ENCODE data around the gene AP2S1. TPM values are rescaled to one million over a fixed set of nuclear protein-coding genes. Genes with fewer than 3 reads are reported as not detected.

Gene AP2S1
- total and polyA plus RNA-seq, 2 donors (not counting 3 experiments of a cell fraction or from before 2014, with no cell fraction given): 313 to 376 TPM

DNA sequence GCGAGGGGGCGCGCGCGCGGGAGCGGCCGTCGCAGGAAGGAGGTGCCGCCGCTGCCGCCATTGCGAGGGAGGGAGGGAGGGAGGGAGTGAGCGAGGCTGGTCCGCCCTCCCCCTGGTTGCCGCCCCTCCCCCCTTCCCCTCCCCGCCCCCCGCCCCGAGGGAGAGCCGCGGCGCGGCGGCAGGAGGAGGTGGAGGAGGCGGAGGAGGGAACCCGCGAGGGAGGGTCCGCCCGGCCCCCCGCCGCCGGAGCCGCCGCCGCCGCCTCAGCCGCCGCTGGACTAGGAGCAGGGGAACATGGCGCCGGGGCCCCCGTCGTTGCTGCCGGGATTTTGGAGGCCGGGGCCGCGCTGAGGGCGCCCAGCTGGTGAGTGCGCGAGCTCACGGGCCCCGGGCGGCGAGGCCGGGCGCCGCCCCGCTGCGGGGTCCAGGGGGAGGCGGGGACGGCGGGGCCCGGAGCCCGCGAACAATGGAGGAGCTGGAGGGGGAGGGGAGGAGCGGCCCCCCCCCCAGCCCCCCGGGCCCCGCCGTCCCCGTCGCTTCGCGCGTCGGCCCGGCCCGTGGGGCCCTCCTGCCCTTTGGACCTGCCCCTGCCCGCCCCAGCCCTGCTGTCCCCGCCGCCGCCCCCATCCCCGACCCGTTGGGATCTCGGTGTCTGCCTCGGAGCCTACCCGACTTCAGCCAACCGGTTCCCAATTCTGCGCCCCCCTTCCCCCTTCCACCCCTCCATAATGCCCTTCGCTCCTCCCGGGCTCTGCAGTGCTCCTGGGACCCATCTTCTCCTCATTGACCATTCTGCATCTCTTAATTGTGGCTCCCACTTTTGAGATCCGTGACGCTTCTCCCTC, 10.4 kb upstream of the AP2S1 start, which contains the start of gene ARHGAP35:
Gene ARHGAP35, plus strand, starts transcription at position 152 of the 845 bp plus-strand sequence. CDS start 57,679 bp downstream, outside the sequence.
- intact Hi-C loops (cut with micrococcal nuclease): loop anchor here (1.0 to 5.0 kb wide), 6 partner anchors 11 to 271 kb away; partner anchors contain the start of genes AP2S1, SAE1 and ZC3H4
- ChIA-PET CTCF (interaction anchor here (0.6 to 3.8 kb wide), 5 partner anchors 12 to 130 kb away, joined by 3 to 33 read pairs (median 19); no protein-coding TSS in a partner anchor), POLR2A (no interaction called here)
- Histone ChIP-seq H3K27ac (ENCODE audit: insufficient read depth, low read depth, low read length) (peak within 1 kb of the TSS; percentile 76), H4K20me1 (replicated peaks; ENCODE audit: control insufficient read depth, extremely low read depth, insufficient read depth, low read length) (no peaks in the 10 kb centered on the region), H3K9me3 (replicated peaks; ENCODE audit: control insufficient read depth, insufficient read depth, low read length) (no peaks in the 10 kb centered on the region), H3K9ac (replicated peaks; ENCODE audit: extremely low read depth, insufficient read depth, low read length) (peak within 1 kb of the TSS; percentile 87), H3K4me1 (ENCODE audit: control insufficient read depth, extremely low read depth, insufficient read depth, low read length) (peaks cover 35% of the 10 kb centered on the region), H3K27me3 (ENCODE audit: control insufficient read depth in 2 of 2, insufficient read depth in 2 of 2, low read length in 2 of 2) (no peaks in the 10 kb centered on the region), H3K4me2 (ENCODE audit: insufficient read depth, low read length) (peak within 1 kb of the TSS; percentile 73), H2AFZ (ENCODE audit: low read depth, low read length) (peak within 1 kb of the TSS; percentile 92), H3K4me3 (replicated peaks in 1 of 3; ENCODE audit: insufficient read depth in 1 of 3, low read depth in 1 of 3, low read length in 3 of 3) (peak within 1 kb of the TSS; percentile 71 to 81 (median 78)), H3K9me1 (replicated peaks; ENCODE audit: control insufficient read depth, extremely low read depth, insufficient read depth, low read length) (no peaks in the 10 kb centered on the region), H3K79me2 (ENCODE audit: control insufficient read depth, insufficient read depth, low read length) (peaks cover 47% of the 10 kb centered on the region), H3K36me3 (ENCODE audit: control insufficient read depth in 2 of 2, extremely low read depth in 1 of 2, insufficient read depth in 2 of 2, low read length in 2 of 2) (no peaks in the 10 kb centered on the region)
- DNase-seq (ENCODE audit: low read depth, low spot score) (no peak), FAIRE-seq (no peak)
- dilution Hi-C loops (cut with MboI; ENCODE audit: extremely low pct_ligation_motif_present, low sequenced_read_pairs): no loop called here
- TF ChIP-seq EZH2 (IDR thresholded peaks at IDR 0.05; ENCODE audit: borderline replicate concordance, low read depth, low read length, severe bottlenecking): no peak
- no peak for TF ChIP-seq FOS (IDR thresholded peaks at IDR 0.05; ENCODE audit: borderline replicate concordance, insufficient read depth, low read length)
- peak; percentile 30 for TF ChIP-seq POLR2AphosphoS5 (IDR thresholded peaks at IDR 0.05; ENCODE audit: insufficient read depth, low read depth, low read length)
- BruUV-seq (replicated peaks): no TSS peak

DNA sequence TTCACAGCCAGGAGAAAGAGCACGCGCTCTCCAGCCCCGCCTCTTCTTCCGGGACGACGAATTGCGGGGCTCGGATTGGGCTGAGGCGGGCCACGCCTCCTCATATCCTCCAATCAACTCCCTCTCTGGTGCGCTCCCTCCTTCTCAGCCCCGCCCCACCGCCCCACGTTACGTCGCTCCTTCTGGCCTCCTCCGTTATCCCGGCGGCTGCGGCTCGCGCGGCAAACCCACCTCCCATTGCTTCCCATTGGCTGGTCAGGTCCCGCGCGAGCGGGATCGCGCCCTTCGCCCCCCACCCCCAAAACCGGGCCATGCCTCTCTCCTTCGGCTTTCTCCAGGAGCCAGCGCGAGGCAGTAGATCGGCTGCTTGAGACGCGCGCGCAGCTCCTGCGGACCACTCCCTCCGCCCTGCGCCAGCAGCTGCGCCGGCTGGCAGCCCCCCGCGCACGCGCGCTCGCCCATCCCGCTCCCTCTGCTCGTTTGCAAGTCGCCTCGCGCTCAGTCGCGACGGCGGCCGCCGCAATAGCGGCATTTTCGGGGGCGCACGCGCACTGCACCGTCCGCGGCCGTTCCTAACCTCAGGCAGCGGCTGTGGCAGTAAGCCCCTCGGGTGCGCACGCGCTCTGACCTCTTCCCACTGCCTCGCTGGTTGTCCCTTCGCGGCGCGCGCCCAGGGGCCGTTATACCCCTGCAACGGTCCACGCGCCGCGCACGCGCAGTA, 9.6 kb upstream of the AP2S1 start:
- CTCF ChIA-PET: interaction anchor here (0.6 to 5.0 kb wide), 3 partner anchors 37 to 132 kb away, joined by 3 to 126 read pairs (median 33); no protein-coding TSS in a partner anchor
- DNase-seq (ENCODE audit: low read depth, low spot score): peak; percentile 99
- dilution Hi-C loops (cut with MboI; ENCODE audit: extremely low pct_ligation_motif_present, low sequenced_read_pairs): no loop called here

More for the DNA sequence above, 9.6 kb upstream of the AP2S1 start:
- no peaks in the 10 kb centered on the region for H3K9me1 ChIP-seq (replicated peaks; ENCODE audit: control insufficient read depth, extremely low read depth, insufficient read depth, low read length)
- intact Hi-C loops (cut with micrococcal nuclease): loop anchor here (1.0 to 5.0 kb wide), 6 partner anchors 10 to 272 kb away; partner anchors contain the start of genes AP2S1, SAE1 and ZC3H4
- H3K4me3 ChIP-seq (replicated peaks in 1 of 3; ENCODE audit: insufficient read depth in 1 of 3, low read depth in 1 of 3, low read length in 3 of 3): peak overlapping the region; percentile 16 to 81 (median 52)
- peaks cover 33% of the 10 kb centered on the region for H3K4me1 ChIP-seq (ENCODE audit: control insufficient read depth, extremely low read depth, insufficient read depth, low read length)
- peak overlapping the region; percentile 76 for H3K27ac ChIP-seq (ENCODE audit: insufficient read depth, low read depth, low read length)
- no peaks in the 10 kb centered on the region for H4K20me1 ChIP-seq (replicated peaks; ENCODE audit: control insufficient read depth, extremely low read depth, insufficient read depth, low read length)
- H3K79me2 ChIP-seq (ENCODE audit: control insufficient read depth, insufficient read depth, low read length): peaks cover 40% of the 10 kb centered on the region
- H2AFZ ChIP-seq (ENCODE audit: low read depth, low read length): peak overlapping the region; percentile 92
- POLR2A ChIA-PET: no interaction called here
- no peak for TF ChIP-seq GATA2 (IDR thresholded peaks at IDR 0.05; ENCODE audit: insufficient read depth, insufficient read length, low read depth, low read length)
- TF ChIP-seq JUN (IDR thresholded peaks at IDR 0.05; ENCODE audit: borderline replicate concordance, insufficient read depth, insufficient read length, low read depth): no peak
- TF ChIP-seq, protein P1, sequence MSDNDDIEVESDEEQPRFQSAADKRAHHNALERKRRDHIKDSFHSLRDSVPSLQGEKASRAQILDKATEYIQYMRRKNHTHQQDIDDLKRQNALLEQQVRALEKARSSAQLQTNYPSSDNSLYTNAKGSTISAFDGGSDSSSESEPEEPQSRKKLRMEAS (IDR thresholded peaks at IDR 0.05; ENCODE audit: insufficient read depth, insufficient read length): peak; percentile 93
- no peak for TF ChIP-seq EZH2 (IDR thresholded peaks at IDR 0.05; ENCODE audit: borderline replicate concordance, low read depth, low read length, severe bottlenecking)
- TF ChIP-seq POLR2AphosphoS5 (IDR thresholded peaks at IDR 0.05; ENCODE audit: insufficient read depth, low read depth, low read length): peak; percentile 72
- TF ChIP-seq POLR2A (IDR thresholded peaks at IDR 0.05; ENCODE audit: low read depth, low read length): peak; percentile 38
- no TSS peak for BruUV-seq (replicated peaks)
- H3K9ac ChIP-seq (replicated peaks; ENCODE audit: extremely low read depth, insufficient read depth, low read length): peak overlapping the region; percentile 87
- H3K9me3 ChIP-seq (replicated peaks; ENCODE audit: control insufficient read depth, insufficient read depth, low read length): no peaks in the 10 kb centered on the region
- H3K4me2 ChIP-seq (ENCODE audit: insufficient read depth, low read length): peak overlapping the region; percentile 73
- H3K36me3 ChIP-seq (ENCODE audit: control insufficient read depth in 2 of 2, extremely low read depth in 1 of 2, insufficient read depth in 2 of 2, low read length in 2 of 2): no peaks in the 10 kb centered on the region
- peak; percentile 95 for FAIRE-seq
- H3K27me3 ChIP-seq (ENCODE audit: control insufficient read depth in 2 of 2, insufficient read depth in 2 of 2, low read length in 2 of 2): no peaks in the 10 kb centered on the region

Data from endothelial cell of umbilical vein (primary cell).